ENCODE data around the gene SLC50A1. TPM values are rescaled to one million over a fixed set of nuclear protein-coding genes. Genes with fewer than 3 reads are reported as not detected.

The SLC50A1 gene
- polyA plus RNA-seq, 2 of the 4 experiments (the other 2 are of a cell fraction) = 28.2 to 39.4 TPM

DNA sequence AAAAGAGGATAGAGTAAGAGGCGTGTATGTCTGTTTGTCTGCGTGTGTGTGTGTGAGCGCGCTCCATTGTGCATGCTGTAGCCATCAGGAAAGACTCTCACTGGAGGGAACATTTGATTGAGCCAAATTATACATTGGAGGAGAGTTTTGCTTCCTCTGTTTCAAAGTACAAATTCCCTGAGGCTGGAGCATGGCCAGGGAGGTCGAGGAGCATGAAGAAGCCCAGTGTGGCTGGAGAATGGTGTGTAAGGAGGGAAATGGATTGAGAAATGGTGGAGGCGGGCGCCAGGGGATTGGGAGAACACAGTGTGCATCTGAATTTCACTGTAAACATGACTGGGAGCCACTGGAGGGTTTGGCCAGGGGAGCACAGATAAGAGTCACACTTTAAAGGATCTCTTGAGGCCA is 30.0 kb upstream of the SLC50A1 start (continued):
- TF ChIP-seq, protein P1, sequence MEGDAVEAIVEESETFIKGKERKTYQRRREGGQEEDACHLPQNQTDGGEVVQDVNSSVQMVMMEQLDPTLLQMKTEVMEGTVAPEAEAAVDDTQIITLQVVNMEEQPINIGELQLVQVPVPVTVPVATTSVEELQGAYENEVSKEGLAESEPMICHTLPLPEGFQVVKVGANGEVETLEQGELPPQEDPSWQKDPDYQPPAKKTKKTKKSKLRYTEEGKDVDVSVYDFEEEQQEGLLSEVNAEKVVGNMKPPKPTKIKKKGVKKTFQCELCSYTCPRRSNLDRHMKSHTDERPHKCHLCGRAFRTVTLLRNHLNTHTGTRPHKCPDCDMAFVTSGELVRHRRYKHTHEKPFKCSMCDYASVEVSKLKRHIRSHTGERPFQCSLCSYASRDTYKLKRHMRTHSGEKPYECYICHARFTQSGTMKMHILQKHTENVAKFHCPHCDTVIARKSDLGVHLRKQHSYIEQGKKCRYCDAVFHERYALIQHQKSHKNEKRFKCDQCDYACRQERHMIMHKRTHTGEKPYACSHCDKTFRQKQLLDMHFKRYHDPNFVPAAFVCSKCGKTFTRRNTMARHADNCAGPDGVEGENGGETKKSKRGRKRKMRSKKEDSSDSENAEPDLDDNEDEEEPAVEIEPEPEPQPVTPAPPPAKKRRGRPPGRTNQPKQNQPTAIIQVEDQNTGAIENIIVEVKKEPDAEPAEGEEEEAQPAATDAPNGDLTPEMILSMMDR (IDR thresholded peaks at IDR 0.05) = no peak
- TF ChIP-seq HEYL (CRISPR knock-in tag; IDR thresholded peaks at IDR 0.05) (no peak), CBX8 (IDR thresholded peaks at IDR 0.05) (no peak), CHD4 (IDR thresholded peaks at IDR 0.05; ENCODE audit: borderline replicate concordance) (no peak), EHMT2 (IDR thresholded peaks at IDR 0.05; ENCODE audit: low read depth) (no peak)

DNA sequence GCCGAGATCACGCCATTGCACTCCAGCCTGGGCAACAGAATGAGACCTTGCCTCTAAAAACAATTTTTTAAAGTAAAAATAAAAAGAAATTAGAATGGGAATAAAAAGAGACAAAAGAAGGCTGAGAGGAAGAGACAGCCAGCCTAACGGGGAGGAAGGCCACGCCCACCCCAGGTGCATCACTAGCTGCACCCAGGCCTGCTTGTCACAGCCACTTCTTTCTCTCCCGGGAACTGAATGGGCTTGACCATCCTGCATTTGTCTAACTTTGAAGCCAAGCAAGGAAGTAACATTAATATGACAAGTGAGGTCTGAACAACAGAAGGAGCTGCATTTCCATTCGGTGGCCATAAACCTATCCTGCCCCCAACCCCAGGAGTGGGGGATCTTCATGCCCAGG is 28.8 kb upstream of the SLC50A1 start:
- ChIA-PET CTCF (interaction anchor here (0.6 to 9.2 kb wide), 6 partner anchors 16 to 86 kb away, joined by 3 to 67 read pairs (median 10); no protein-coding TSS in a partner anchor), POLR2A (interaction anchor here (1.6 kb wide), 1 partner anchor 29 kb away, joined by 4 read pairs; no protein-coding TSS in a partner anchor)
- FAIRE-seq (no peak), DNase-seq (ENCODE audit: low read depth in 1 of 2, low spot score in 1 of 2) (no peak), ATAC-seq (no peak)
- no peak overlapping the region for H3K4me2 ChIP-seq
- H3K9me3 ChIP-seq = no peaks in the 10 kb centered on the region
- H3K4me1 ChIP-seq = no peaks in the 10 kb centered on the region
- H3K4me3 ChIP-seq = no peak overlapping the region
- no peak overlapping the region for H3K27ac ChIP-seq
- no peak for TF ChIP-seq ZFP36 (IDR thresholded peaks at IDR 0.05; ENCODE audit: borderline replicate concordance, partially characterized antibody)
- no peak for TF ChIP-seq EHMT2 (IDR thresholded peaks at IDR 0.05; ENCODE audit: low read depth)
- TF ChIP-seq TFCP2L1 (CRISPR knock-in tag; IDR thresholded peaks at IDR 0.05) = no peak
- no peak for TF ChIP-seq SREBF2 (IDR thresholded peaks at IDR 0.05)
- TF ChIP-seq NR3C1 (IDR thresholded peaks at IDR 0.05) = no peak
- TF ChIP-seq KDM5A (IDR thresholded peaks at IDR 0.05) = no peak
- TF ChIP-seq CEBPB (IDR thresholded peaks at IDR 0.05) = no peak
- no peak for TF ChIP-seq MAFK (IDR thresholded peaks at IDR 0.05; ENCODE audit: partially characterized antibody)
- no peak for TF ChIP-seq HOXB5 (CRISPR knock-in tag; IDR thresholded peaks at IDR 0.05)
- TF ChIP-seq, protein P2, sequence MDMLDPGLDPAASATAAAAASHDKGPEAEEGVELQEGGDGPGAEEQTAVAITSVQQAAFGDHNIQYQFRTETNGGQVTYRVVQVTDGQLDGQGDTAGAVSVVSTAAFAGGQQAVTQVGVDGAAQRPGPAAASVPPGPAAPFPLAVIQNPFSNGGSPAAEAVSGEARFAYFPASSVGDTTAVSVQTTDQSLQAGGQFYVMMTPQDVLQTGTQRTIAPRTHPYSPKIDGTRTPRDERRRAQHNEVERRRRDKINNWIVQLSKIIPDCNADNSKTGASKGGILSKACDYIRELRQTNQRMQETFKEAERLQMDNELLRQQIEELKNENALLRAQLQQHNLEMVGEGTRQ (IDR thresholded peaks at IDR 0.05) = no peak
- TF ChIP-seq, protein P3, sequence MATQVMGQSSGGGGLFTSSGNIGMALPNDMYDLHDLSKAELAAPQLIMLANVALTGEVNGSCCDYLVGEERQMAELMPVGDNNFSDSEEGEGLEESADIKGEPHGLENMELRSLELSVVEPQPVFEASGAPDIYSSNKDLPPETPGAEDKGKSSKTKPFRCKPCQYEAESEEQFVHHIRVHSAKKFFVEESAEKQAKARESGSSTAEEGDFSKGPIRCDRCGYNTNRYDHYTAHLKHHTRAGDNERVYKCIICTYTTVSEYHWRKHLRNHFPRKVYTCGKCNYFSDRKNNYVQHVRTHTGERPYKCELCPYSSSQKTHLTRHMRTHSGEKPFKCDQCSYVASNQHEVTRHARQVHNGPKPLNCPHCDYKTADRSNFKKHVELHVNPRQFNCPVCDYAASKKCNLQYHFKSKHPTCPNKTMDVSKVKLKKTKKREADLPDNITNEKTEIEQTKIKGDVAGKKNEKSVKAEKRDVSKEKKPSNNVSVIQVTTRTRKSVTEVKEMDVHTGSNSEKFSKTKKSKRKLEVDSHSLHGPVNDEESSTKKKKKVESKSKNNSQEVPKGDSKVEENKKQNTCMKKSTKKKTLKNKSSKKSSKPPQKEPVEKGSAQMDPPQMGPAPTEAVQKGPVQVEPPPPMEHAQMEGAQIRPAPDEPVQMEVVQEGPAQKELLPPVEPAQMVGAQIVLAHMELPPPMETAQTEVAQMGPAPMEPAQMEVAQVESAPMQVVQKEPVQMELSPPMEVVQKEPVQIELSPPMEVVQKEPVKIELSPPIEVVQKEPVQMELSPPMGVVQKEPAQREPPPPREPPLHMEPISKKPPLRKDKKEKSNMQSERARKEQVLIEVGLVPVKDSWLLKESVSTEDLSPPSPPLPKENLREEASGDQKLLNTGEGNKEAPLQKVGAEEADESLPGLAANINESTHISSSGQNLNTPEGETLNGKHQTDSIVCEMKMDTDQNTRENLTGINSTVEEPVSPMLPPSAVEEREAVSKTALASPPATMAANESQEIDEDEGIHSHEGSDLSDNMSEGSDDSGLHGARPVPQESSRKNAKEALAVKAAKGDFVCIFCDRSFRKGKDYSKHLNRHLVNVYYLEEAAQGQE (IDR thresholded peaks at IDR 0.05) = no peak
- TF ChIP-seq, protein P4, sequence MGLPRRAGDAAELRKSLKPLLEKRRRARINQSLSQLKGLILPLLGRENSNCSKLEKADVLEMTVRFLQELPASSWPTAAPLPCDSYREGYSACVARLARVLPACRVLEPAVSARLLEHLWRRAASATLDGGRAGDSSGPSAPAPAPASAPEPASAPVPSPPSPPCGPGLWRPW (IDR thresholded peaks at IDR 0.05) = no peak
- TF ChIP-seq EHF (CRISPR knock-in tag; IDR thresholded peaks at IDR 0.05) = no peak
- TF ChIP-seq, protein P5, sequence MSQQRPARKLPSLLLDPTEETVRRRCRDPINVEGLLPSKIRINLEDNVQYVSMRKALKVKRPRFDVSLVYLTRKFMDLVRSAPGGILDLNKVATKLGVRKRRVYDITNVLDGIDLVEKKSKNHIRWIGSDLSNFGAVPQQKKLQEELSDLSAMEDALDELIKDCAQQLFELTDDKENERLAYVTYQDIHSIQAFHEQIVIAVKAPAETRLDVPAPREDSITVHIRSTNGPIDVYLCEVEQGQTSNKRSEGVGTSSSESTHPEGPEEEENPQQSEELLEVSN (IDR thresholded peaks at IDR 0.05; ENCODE audit: borderline replicate concordance, low read depth) = no peak
- TF ChIP-seq FOSB (CRISPR knock-in tag; IDR thresholded peaks at IDR 0.05) = no peak
- no peak for TF ChIP-seq HOXB13 (CRISPR knock-in tag; IDR thresholded peaks at IDR 0.05; ENCODE audit: low read depth)
- WGBS (ENCODE audit: missing lambda C conversion rate) = 80% methylated on average over 6 of the region's 6 CpGs

Measured in A549 (cell line).